Gastrocnemius medialis (tissue), 4 donors: ENCODE data around the gene RNASE11. TPM values are rescaled to one million over a fixed set of nuclear protein-coding genes. Genes with fewer than 3 reads are reported as not detected.
A peak's percentile ranks its signal among the peaks of the same experiment; 100 is the strongest.

Experiments used
- ATAC-seq, 2 donors: fragments of 150-250 bp; one replicate each; pipeline ENCODE4 v1.9.1; 2016
- DNase-seq, 2 donors: peaks; one replicate each; pipeline ENCODE4 v3.0.0-alpha.2; 2019
- H3K27ac ChIP-seq, 4 donors: fragments of 200-600 bp; sonication (generic); 1 replicate in 1 of 4; 2 replicates in 3 of 4; pipeline ENCODE4 v1.5.1; 2016 to 2018; ENCODE audit warnings: mild to moderate bottlenecking in 2 of 4, moderate library complexity in 1 of 4
- H3K27me3 ChIP-seq, 3 donors: fragments of 200-600 bp; sonication (generic) in 2 of 3; 1 replicate in 1 of 3; 2 replicates in 2 of 3; pipeline versions ENCODE4 v1.5.1 to v1.6.0; 2016 to 2019; ENCODE audit warnings: mild to moderate bottlenecking in 1 of 3, moderate library complexity in 1 of 3
- H3K36me3 ChIP-seq, 2 donors: fragments of 200-600 bp; sonication (generic) in 1 of 2; one replicate each; pipeline ENCODE4 v1.5.1; 2017 to 2018
- H3K4me1 ChIP-seq, 2 donors: fragments of 200-600 bp; sonication (generic) in 1 of 2; one replicate each; pipeline ENCODE4 v1.5.1; 2016 to 2017; ENCODE audit warnings: mild to moderate bottlenecking in 2 of 2
- H3K4me3 ChIP-seq, 4 donors: fragments of 200-600 bp; sonication (generic) in 3 of 4; 1 replicate in 1 of 4; 2 replicates in 3 of 4; pipeline ENCODE4 v1.5.1; 2016 to 2019; ENCODE audit warnings: mild to moderate bottlenecking in 2 of 4
- H3K9me3 ChIP-seq, 3 donors: fragments of 200-600 bp; sonication (generic) in 2 of 3; 1 replicate in 1 of 3; 2 replicates in 2 of 3; pipeline ENCODE4 v1.5.1; 2016 to 2019
- POLR2A ChIP-seq, 2 donors: fragments of 450-650 bp; IDR thresholded peaks; one replicate each; pipeline ENCODE4 v1.6.1; 2017; ENCODE audit warnings: antibody characterized with exemption in 2 of 2, mild to moderate bottlenecking in 2 of 2, moderate library complexity in 2 of 2
- in situ Hi-C, 4 donors: fragments of 200-750 bp; cut with MboI; loops; one replicate each; pipeline versions ENCODE4 v1.15.0 to v1.8.0; 2017; ENCODE audit warnings: low sequenced_read_pairs in 4 of 4
- intact Hi-C: fragments of 100-400 bp; cut with DNase I; formaldehyde crosslinking; loops from one replicate; pipeline ENCODE4 v1.15.1; 2023; ENCODE audit warnings: low total_unique reads
- total RNA-seq, 4 donors: library from RNA; depleted of rRNA; stranded (reverse); fragments of >200 nt; gene quantifications; one replicate each; pipeline versions ENCODE4 v1.1.0 to v1.2.3, GENCODE V29; 2016
- TF ChIP-seq, protein P1 (sequence below), 5 experiments: fragments of 450-650 bp in 3 of 5; fragments of 200-600 bp in 2 of 5; sonication (generic) in 2 of 5; IDR thresholded peaks in 4 of 5; conservative IDR thresholded peaks in 1 of 5; 1 replicate in 4 of 5; 2 replicates in 1 of 5; pipeline ENCODE4 v1.5.1; 2016 to 2019; ENCODE audit warnings: antibody characterized with exemption in 5 of 5, mild to moderate bottlenecking in 3 of 5, moderate library complexity in 3 of 5

The RNASE11 gene
- total RNA-seq, 4 donors from 2014 or later, result not detected

DNA sequence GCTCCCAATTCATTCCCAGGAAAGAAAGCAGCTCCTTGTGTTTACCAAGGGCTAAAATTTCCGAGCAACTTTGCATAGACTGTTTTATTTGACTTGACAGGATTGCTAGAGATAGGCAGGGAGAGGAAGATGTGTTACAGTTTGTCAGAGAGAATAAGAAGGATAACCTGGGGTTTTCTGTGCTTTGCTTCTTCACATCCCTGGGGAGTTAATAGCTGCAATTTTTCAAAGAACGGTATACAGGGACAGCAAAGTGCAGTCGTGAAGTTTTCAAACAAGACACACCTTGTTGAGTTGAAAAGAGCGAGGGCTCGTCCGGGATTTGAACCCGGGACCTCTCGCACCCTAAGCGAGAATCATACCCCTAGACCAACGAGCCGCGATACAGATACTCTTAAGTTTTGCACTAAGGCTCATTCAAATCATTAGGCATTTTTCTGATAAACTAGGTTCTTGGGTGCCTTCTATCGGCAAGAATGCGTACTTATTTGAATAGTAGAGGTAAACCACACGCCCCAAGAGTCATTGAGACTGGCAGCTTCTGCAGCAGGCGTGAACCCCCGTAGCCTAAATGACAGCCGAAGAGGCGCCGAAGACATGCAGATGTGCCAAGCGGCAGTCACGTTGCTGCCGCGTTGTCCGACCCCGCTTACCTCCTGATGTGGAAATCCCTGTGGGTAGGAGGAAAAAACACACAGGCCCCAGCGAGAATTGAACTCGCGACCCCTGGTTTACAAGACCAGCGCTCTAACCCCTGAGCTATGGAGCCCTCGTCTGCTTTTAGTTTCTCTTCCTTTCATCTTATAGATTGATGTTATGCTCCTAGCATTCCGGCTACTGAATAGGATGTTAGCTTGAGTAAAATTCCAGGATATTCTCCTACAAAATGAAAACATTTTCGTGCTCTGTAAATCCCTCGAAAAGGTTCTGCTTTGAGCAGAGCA is 25.6 kb upstream of the RNASE11 start:
- peak; percentile 62 to 76 for DNase-seq
- intact Hi-C loops (loop anchor here (1.0 to 10.0 kb wide), 6 partner anchors 70 to 651 kb away; partner anchors contain the start of genes HNRNPC, PARP2, RNASE7 and TEP1), in situ Hi-C loops (loop anchor here (5.0 to 25.0 kb wide), 4 partner anchors 79 to 286 kb away; partner anchors contain the start of gene TEP1 (in 3 of the 4))
- Histone ChIP-seq H3K36me3 (no peaks in the 10 kb centered on the region), H3K9me3 (no peaks in the 10 kb centered on the region), H3K4me1 (peaks cover 9 to 17% of the 10 kb centered on the region in 2 donors), H3K27me3 (no peaks in the 10 kb centered on the region), H3K4me3 (peak overlapping the region; percentile 56 to 66 (median 58)), H3K27ac (peak overlapping the region; percentile 44 to 73 (median 68))
- ATAC-seq, result peak; percentile 79 to 82
- no peak for TF ChIP-seq POLR2A (IDR thresholded peaks at IDR 0.05)
- TF ChIP-seq, protein P1, sequence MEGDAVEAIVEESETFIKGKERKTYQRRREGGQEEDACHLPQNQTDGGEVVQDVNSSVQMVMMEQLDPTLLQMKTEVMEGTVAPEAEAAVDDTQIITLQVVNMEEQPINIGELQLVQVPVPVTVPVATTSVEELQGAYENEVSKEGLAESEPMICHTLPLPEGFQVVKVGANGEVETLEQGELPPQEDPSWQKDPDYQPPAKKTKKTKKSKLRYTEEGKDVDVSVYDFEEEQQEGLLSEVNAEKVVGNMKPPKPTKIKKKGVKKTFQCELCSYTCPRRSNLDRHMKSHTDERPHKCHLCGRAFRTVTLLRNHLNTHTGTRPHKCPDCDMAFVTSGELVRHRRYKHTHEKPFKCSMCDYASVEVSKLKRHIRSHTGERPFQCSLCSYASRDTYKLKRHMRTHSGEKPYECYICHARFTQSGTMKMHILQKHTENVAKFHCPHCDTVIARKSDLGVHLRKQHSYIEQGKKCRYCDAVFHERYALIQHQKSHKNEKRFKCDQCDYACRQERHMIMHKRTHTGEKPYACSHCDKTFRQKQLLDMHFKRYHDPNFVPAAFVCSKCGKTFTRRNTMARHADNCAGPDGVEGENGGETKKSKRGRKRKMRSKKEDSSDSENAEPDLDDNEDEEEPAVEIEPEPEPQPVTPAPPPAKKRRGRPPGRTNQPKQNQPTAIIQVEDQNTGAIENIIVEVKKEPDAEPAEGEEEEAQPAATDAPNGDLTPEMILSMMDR (IDR thresholded peaks at IDR 0.05 in 4 of 5, conservative IDR thresholded peaks at IDR 0.05 in 1 of 5), result peak; percentile 72 to 93 (median 83)

DNA sequence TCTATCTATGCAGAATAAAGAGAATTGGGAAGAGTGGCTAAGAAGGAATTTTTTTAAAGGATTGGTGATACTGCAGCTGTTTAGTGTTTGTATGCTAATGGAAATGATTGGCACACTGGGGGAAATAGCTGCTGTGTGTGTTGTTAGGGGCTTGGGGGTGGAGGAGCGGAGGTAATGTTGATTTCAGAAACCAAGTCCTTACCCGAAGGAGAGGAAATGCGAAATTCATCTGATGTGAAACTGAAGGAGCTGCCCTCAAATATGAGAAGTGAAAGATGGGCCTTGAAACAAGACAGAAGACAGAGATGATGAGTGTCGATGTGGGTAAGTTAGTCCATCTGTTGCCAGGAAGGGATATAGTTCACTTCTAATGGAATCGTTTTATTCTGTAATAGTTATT is 24.6 kb upstream of the RNASE11 start:
- in situ Hi-C loops, result loop anchor here (5.0 to 25.0 kb wide), 4 partner anchors 80 to 285 kb away; partner anchors contain the start of gene TEP1 (in 3 of the 4)
- DNase-seq (no peak), ATAC-seq (no peak)
- H3K27me3 ChIP-seq, result no peaks in the 10 kb centered on the region
- intact Hi-C loops, result loop anchor here (2.0 to 10.0 kb wide), 5 partner anchors 200 to 652 kb away; partner anchors contain the start of genes HNRNPC, PARP2, RNASE7 and TEP1
- no peaks in the 10 kb centered on the region for H3K36me3 ChIP-seq
- H3K9me3 ChIP-seq, result no peaks in the 10 kb centered on the region
- TF ChIP-seq, protein P1 (IDR thresholded peaks at IDR 0.05 in 4 of 5, conservative IDR thresholded peaks at IDR 0.05 in 1 of 5), result no peak
- TF ChIP-seq POLR2A (IDR thresholded peaks at IDR 0.05), result no peak
- no peak overlapping the region for H3K4me3 ChIP-seq
- peak overlapping the region in 1 of 4 donors; percentile 65 for H3K27ac ChIP-seq
- peaks cover 9 to 17% of the 10 kb centered on the region in 2 donors for H3K4me1 ChIP-seq

- peaks cover 9 to 17% of the 10 kb centered on the region in 2 donors for H3K4me1 ChIP-seq
- no peaks in the 10 kb centered on the region for H3K9me3 ChIP-seq
- H3K27ac ChIP-seq, result no peak overlapping the region
- TF ChIP-seq, protein P1 (IDR thresholded peaks at IDR 0.05 in 4 of 5, conservative IDR thresholded peaks at IDR 0.05 in 1 of 5), result no peak
- no peak for TF ChIP-seq POLR2A (IDR thresholded peaks at IDR 0.05)
- intact Hi-C loops (loop anchor here (5.0 to 10.0 kb wide), 4 partner anchors 269 to 654 kb away; partner anchors contain the start of genes HNRNPC, PARP2, RNASE7 and TTC5), in situ Hi-C loops (loop anchor here (5.0 to 25.0 kb wide), 4 partner anchors 81 to 284 kb away; partner anchors contain the start of gene TEP1 (in 3 of the 4))
- no peak overlapping the region for H3K4me3 ChIP-seq
- H3K36me3 ChIP-seq, result no peaks in the 10 kb centered on the region
- no peak for ATAC-seq
- DNase-seq, result no peak
- no peaks in the 10 kb centered on the region for H3K27me3 ChIP-seq
Measured at GRCh38 chr14:20611277-20611676, 23.5 kb upstream of the RNASE11 start.

- Histone ChIP-seq H3K9me3 (no peaks in the 10 kb centered on the region), H3K4me3 (peak overlapping the region; percentile 84 to 98 (median 95)), H3K36me3 (no peaks in the 10 kb centered on the region), H3K4me1 (peaks cover 9 to 17% of the 10 kb centered on the region in 2 donors), H3K27ac (peak overlapping the region; percentile 73 to 83 (median 82)), H3K27me3 (no peaks in the 10 kb centered on the region)
- in situ Hi-C loops, result loop anchor here (5.0 to 25.0 kb wide), 4 partner anchors 82 to 283 kb away; partner anchors contain the start of gene TEP1 (in 3 of the 4)
- peak; percentile 30 to 70 for DNase-seq
- intact Hi-C loops, result loop anchor here (1.0 to 10.0 kb wide), 5 partner anchors 155 to 655 kb away; partner anchors contain the start of genes APEX1, HNRNPC, PARP2 and RNASE7
- peak; percentile 57 to 65 for ATAC-seq
- TF ChIP-seq, protein P1 (IDR thresholded peaks at IDR 0.05 in 4 of 5, conservative IDR thresholded peaks at IDR 0.05 in 1 of 5), result no peak
- TF ChIP-seq POLR2A (IDR thresholded peaks at IDR 0.05), result no peak
Measured at GRCh38 chr14:20610002-20610765, 22.4 kb upstream of the RNASE11 start.
